ENCODE results near the gene PARVB.
"Not testable (repeated sequence)": the region's sequence is repeated elsewhere in the genome, so short reads cannot be mapped to it uniquely, and the experiment has no call there.

Gene PARVB

DNA sequence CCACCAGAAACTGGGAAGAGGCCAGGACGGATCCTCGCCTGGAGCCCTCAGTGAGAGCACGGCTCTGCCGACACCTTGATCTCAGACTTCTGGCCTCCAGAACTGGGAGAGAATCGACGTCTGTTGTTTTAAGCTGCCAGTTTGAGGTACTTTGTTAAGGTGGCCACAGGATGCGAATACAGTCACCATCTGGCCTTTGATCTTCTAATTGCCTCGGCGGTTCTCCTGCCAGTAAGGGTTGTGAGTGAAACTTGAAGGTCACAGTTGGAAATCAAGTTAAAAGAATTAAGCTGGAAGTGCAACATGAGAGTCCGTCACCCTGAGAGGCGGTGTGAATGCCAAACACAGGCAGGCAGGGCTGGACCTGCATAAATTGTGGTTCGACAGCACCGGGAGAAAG, 27.9 kb downstream of the PARVB start:
- no peak for TF ChIP-seq EZH2 (IDR thresholded peaks at IDR 0.05; ENCODE audit: borderline replicate concordance, low read length)
- Histone ChIP-seq H2AFZ (ENCODE audit: low read length) (no peak overlapping the region), H3K9me3 (ENCODE audit: low read length) (no peaks in the 10 kb centered on the region), H4K20me1 (ENCODE audit: insufficient read depth, low read length) (no peaks in the 10 kb centered on the region), H3K36me3 (ENCODE audit: insufficient read depth, low read length) (no peaks in the 10 kb centered on the region; the same call in 1 of the 2 replicates), H3K27me3 (ENCODE audit: insufficient read depth, low read length) (no peaks in the 10 kb centered on the region), H3K4me1 (ENCODE audit: insufficient read depth, low read length, severe bottlenecking) (peaks cover 73% of the 10 kb centered on the region), H3K4me3 (ENCODE audit: low read depth, low read length, poor library complexity, severe bottlenecking) (no peak overlapping the region), H3K9me2 (ENCODE audit: low read depth, low read length) (no peaks in the 10 kb centered on the region), H3F3A (ENCODE audit: insufficient read depth, low read length) (no peaks in the 10 kb centered on the region), H3K4me2 (ENCODE audit: low read length) (peak overlapping the region; percentile 38; the same call in 1 of the 2 replicates), H3K79me2 (ENCODE audit: insufficient read depth, low read length) (no peaks in the 10 kb centered on the region), H3K27ac (ENCODE audit: low read depth, low read length, poor library complexity, severe bottlenecking) (peak overlapping the region; percentile 75), H3K9ac (ENCODE audit: low read length) (peak overlapping the region; percentile 7; the same call in 1 of the 2 replicates)

DNA sequence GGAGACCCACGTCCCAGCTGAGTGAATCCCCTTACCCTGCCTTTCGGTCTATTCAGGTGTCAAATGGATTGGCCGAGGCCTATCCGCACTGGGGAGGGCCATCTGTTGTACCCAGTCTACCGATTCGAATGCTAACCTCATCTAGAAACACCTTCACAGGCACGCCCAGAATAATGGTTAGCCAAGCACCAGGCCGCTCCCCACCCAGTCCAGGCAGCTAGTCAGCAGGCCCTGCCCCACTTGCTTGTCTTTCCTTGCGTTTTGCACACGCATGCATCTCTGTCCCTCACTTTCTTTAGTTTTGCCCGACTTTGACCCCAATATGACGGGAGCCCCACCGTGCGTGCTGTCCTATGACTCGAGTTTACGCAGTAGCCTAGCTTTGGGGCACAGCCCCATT, 31.7 kb downstream of the PARVB start:
- Histone ChIP-seq H2AFZ (ENCODE audit: low read length) (no peak overlapping the region), H3F3A (ENCODE audit: insufficient read depth, low read length) (no peaks in the 10 kb centered on the region), H3K4me1 (ENCODE audit: insufficient read depth, low read length, severe bottlenecking) (peaks cover 50% of the 10 kb centered on the region), H3K27ac (ENCODE audit: low read depth, low read length, poor library complexity, severe bottlenecking) (peak overlapping the region; percentile 62), H3K36me3 (ENCODE audit: insufficient read depth, low read length) (no peaks in the 10 kb centered on the region; the same call in 1 of the 2 replicates), H3K9me3 (ENCODE audit: low read length) (no peaks in the 10 kb centered on the region), H3K4me3 (ENCODE audit: low read depth, low read length, poor library complexity, severe bottlenecking) (no peak overlapping the region), H3K4me2 (ENCODE audit: low read length) (no peak overlapping the region), H3K9ac (ENCODE audit: low read length) (no peak overlapping the region), H3K9me2 (ENCODE audit: low read depth, low read length) (no peaks in the 10 kb centered on the region), H3K79me2 (ENCODE audit: insufficient read depth, low read length) (no peaks in the 10 kb centered on the region), H4K20me1 (ENCODE audit: insufficient read depth, low read length) (no peaks in the 10 kb centered on the region), H3K27me3 (ENCODE audit: insufficient read depth, low read length) (no peaks in the 10 kb centered on the region)
- TF ChIP-seq, protein P1, sequence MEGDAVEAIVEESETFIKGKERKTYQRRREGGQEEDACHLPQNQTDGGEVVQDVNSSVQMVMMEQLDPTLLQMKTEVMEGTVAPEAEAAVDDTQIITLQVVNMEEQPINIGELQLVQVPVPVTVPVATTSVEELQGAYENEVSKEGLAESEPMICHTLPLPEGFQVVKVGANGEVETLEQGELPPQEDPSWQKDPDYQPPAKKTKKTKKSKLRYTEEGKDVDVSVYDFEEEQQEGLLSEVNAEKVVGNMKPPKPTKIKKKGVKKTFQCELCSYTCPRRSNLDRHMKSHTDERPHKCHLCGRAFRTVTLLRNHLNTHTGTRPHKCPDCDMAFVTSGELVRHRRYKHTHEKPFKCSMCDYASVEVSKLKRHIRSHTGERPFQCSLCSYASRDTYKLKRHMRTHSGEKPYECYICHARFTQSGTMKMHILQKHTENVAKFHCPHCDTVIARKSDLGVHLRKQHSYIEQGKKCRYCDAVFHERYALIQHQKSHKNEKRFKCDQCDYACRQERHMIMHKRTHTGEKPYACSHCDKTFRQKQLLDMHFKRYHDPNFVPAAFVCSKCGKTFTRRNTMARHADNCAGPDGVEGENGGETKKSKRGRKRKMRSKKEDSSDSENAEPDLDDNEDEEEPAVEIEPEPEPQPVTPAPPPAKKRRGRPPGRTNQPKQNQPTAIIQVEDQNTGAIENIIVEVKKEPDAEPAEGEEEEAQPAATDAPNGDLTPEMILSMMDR (IDR thresholded peaks at IDR 0.05; ENCODE audit: low read length), result no peak
- no peak for TF ChIP-seq EZH2 (IDR thresholded peaks at IDR 0.05; ENCODE audit: borderline replicate concordance, low read length)

DNA sequence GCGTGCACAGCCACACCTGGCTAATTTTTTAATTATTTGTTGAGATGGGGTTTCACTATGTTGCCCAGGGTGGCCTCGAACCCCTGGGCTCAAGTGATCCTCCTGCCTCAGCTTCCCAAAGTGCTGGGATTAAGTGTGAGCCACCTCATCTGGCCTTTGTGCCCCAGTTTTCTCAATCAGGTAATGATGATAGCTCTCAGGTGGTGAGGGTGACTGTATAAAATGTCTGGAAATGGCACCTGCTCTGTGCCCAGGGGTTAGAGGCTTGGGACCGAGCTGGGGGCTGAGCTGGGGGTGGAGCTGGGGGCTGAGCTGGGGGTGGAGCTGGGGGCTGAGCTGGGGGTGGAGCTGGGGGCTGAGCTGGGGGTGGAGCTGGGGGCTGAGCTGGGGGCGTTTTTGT, 32.5 kb downstream of the PARVB start:
- H3K4me3 ChIP-seq (ENCODE audit: low read depth, low read length, poor library complexity, severe bottlenecking); H3K36me3 ChIP-seq (ENCODE audit: insufficient read depth, low read length); H3K79me2 ChIP-seq (ENCODE audit: insufficient read depth, low read length); H3K9ac ChIP-seq (ENCODE audit: low read length); H3K9me3 ChIP-seq (ENCODE audit: low read length); H3K27me3 ChIP-seq (ENCODE audit: insufficient read depth, low read length); H2AFZ ChIP-seq (ENCODE audit: low read length); H4K20me1 ChIP-seq (ENCODE audit: insufficient read depth, low read length); H3F3A ChIP-seq (ENCODE audit: insufficient read depth, low read length); H3K9me2 ChIP-seq (ENCODE audit: low read depth, low read length): not testable (repeated sequence)
- Histone ChIP-seq H3K4me2 (ENCODE audit: low read length) (peak overlapping the region; percentile 17; the same call in 1 of the 2 replicates), H3K4me1 (ENCODE audit: insufficient read depth, low read length, severe bottlenecking) (peaks cover 42% of the 10 kb centered on the region), H3K27ac (ENCODE audit: low read depth, low read length, poor library complexity, severe bottlenecking) (peak overlapping the region; percentile 62)

DNA sequence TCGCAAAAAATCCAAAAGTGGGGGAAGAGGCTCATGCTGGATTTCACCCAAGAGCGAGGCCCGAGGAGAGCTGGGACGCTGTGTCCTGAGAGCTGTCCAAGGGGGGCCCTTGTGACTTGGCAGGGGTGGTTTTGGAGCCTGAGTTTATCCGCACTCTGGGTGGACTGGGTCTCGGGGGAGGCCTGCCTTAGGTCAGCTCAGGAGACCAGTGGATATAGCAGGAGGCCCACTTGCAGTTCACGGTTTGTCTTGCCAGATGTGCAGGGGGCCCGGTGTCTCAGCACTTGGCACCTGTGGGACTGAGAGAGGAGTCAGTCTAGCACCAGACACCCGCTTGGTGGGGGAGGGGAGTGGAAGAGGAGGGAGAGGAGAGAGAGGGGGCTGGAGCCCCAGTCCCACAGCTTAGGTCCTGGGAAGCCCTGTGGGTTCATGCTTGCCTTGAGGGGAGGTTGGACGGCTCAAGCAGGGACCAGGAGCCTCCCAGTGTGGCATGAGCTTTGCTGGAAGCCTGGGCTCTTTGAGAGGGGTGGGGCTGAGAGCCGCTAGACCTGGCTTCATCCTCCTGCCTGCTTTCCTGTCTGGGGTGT, 33.4 kb downstream of the PARVB start:
- no peaks in the 10 kb centered on the region for H4K20me1 ChIP-seq (ENCODE audit: insufficient read depth, low read length)
- no peaks in the 10 kb centered on the region for H3K9me2 ChIP-seq (ENCODE audit: low read depth, low read length)
- H3K27ac ChIP-seq (ENCODE audit: low read depth, low read length, poor library complexity, severe bottlenecking), result peak overlapping the region; percentile 38
- H3F3A ChIP-seq (ENCODE audit: insufficient read depth, low read length), result no peaks in the 10 kb centered on the region
- no peak overlapping the region for H3K4me3 ChIP-seq (ENCODE audit: low read depth, low read length, poor library complexity, severe bottlenecking)
- H2AFZ ChIP-seq (ENCODE audit: low read length), result no peak overlapping the region
- TF ChIP-seq, protein P1 (IDR thresholded peaks at IDR 0.05; ENCODE audit: low read length), result no peak
- no peak for TF ChIP-seq EZH2 (IDR thresholded peaks at IDR 0.05; ENCODE audit: borderline replicate concordance, low read length)
- no peak overlapping the region; the same call in 1 of the 2 replicates for H3K9ac ChIP-seq (ENCODE audit: low read length)
- H3K36me3 ChIP-seq (ENCODE audit: insufficient read depth, low read length), result no peaks in the 10 kb centered on the region; the same call in 1 of the 2 replicates
- no peaks in the 10 kb centered on the region for H3K27me3 ChIP-seq (ENCODE audit: insufficient read depth, low read length)
- H3K9me3 ChIP-seq (ENCODE audit: low read length), result no peaks in the 10 kb centered on the region
- peaks cover 42% of the 10 kb centered on the region for H3K4me1 ChIP-seq (ENCODE audit: insufficient read depth, low read length, severe bottlenecking)
- no peaks in the 10 kb centered on the region for H3K79me2 ChIP-seq (ENCODE audit: insufficient read depth, low read length)
- peak overlapping the region; percentile 17; the same call in 1 of the 2 replicates for H3K4me2 ChIP-seq (ENCODE audit: low read length)

Data from OCI-LY1 (cell line).